ENCODE results near the gene STPG4. TPM values are rescaled to one million over a fixed set of nuclear protein-coding genes. Genes with fewer than 3 reads are reported as not detected.
A peak's percentile ranks its signal among the peaks of the same experiment; 100 is the strongest.

STPG4 gene
- total RNA-seq, 4 donors from 2014 or later, result 1.7 to 5.8 TPM; not detected in 2

DNA sequence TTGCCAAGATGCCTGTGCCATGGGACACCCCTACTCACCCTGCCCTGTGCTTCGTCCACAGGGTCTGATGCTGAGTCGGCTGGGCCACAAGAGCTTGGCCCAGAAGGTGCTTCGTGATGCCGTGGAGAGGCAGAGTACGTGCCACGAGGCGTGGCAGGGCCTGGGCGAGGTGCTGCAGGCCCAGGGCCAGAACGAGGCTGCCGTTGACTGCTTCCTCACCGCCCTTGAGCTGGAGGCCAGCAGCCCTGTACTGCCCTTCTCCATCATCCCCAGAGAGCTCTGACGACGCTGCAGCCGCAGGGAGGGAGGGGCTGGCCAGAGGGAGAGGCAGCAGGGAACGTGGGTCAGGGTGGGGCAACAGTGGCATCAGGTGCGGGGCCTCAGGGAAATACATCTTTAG lies 81.5 kb downstream of the STPG4 start:
- Histone ChIP-seq H3K9me3 (no peaks in the 10 kb centered on the region), H3K27ac (peak overlapping the region; percentile 67 to 91 (median 78)), H3K4me1 (peaks cover 19 to 64% (median 38%) of the 10 kb centered on the region in 4 donors), H3K4me3 (no peak overlapping the region), H3K27me3 (no peaks in the 10 kb centered on the region), H3K36me3 (no peaks in the 10 kb centered on the region)
- TF ChIP-seq, protein P1, sequence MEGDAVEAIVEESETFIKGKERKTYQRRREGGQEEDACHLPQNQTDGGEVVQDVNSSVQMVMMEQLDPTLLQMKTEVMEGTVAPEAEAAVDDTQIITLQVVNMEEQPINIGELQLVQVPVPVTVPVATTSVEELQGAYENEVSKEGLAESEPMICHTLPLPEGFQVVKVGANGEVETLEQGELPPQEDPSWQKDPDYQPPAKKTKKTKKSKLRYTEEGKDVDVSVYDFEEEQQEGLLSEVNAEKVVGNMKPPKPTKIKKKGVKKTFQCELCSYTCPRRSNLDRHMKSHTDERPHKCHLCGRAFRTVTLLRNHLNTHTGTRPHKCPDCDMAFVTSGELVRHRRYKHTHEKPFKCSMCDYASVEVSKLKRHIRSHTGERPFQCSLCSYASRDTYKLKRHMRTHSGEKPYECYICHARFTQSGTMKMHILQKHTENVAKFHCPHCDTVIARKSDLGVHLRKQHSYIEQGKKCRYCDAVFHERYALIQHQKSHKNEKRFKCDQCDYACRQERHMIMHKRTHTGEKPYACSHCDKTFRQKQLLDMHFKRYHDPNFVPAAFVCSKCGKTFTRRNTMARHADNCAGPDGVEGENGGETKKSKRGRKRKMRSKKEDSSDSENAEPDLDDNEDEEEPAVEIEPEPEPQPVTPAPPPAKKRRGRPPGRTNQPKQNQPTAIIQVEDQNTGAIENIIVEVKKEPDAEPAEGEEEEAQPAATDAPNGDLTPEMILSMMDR (IDR thresholded peaks at IDR 0.05), result no peak
- TF ChIP-seq POLR2A (IDR thresholded peaks at IDR 0.05), result no peak
- peak in 1 of 3 donors; percentile 71 for DNase-seq

DNA sequence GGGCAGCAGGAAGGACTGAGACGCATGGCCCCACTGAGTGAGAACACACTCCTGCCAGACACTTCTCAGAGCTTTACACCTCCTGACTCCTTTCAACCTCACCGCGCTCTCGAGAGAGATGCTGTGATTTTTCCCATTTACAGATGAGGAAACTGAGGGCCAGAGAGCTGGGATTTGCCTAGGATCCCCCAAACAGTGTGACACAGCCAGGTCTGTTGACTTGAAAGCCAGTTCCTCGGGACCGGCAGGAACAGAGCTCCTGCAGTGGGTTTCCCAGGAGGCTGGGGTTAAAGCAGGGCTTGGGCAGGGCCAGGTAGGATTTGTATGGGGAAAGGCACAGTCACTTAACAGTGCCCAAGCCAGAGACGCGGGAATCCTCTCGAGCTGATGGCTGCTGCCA lies 81.9 kb downstream of the STPG4 start:
- TF ChIP-seq POLR2A (IDR thresholded peaks at IDR 0.05), result no peak
- TF ChIP-seq, protein P1 (IDR thresholded peaks at IDR 0.05), result no peak
- no peak overlapping the region for H3K4me3 ChIP-seq
- H3K27ac ChIP-seq, result peak overlapping the region; percentile 67 to 91 (median 78)
- H3K9me3 ChIP-seq, result no peaks in the 10 kb centered on the region
- peaks cover 17 to 64% (median 38%) of the 10 kb centered on the region in 4 donors for H3K4me1 ChIP-seq
- no peaks in the 10 kb centered on the region for H3K27me3 ChIP-seq
- no peaks in the 10 kb centered on the region for H3K36me3 ChIP-seq
- no peak for DNase-seq

DNA sequence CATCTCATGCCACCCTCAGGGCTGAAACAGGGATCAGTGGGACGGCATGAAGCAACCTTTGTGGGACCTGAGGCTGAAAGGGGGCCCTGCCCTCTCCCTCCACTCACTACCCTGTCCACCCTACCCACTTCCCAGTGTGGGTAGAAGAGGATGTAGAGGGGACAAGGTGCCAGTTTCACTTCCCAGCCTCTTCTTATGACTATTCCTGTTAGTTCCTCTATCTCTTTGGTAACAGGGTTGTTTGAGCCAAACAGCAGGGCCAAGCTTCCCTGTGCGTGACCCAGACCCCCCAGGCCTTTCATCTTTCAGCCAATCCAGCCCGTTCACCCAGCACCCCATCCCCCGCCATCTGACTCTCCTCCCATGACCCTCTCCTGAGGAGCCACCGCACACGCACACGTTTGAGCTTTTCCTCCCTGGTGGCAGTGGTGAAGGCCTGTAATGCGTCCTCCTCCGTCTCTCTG lies 82.3 kb downstream of the STPG4 start:
- Histone ChIP-seq H3K36me3 (no peaks in the 10 kb centered on the region), H3K9me3 (no peaks in the 10 kb centered on the region), H3K4me3 (no peak overlapping the region), H3K27ac (peak overlapping the region; percentile 67 to 91 (median 78)), H3K4me1 (peaks cover 17 to 68% (median 38%) of the 10 kb centered on the region in 4 donors), H3K27me3 (no peaks in the 10 kb centered on the region)
- DNase-seq, result peak in 2 of 3 donors; percentile 49 to 70
- TF ChIP-seq POLR2A (IDR thresholded peaks at IDR 0.05), result no peak
- TF ChIP-seq, protein P1 (IDR thresholded peaks at IDR 0.05), result no peak

DNA sequence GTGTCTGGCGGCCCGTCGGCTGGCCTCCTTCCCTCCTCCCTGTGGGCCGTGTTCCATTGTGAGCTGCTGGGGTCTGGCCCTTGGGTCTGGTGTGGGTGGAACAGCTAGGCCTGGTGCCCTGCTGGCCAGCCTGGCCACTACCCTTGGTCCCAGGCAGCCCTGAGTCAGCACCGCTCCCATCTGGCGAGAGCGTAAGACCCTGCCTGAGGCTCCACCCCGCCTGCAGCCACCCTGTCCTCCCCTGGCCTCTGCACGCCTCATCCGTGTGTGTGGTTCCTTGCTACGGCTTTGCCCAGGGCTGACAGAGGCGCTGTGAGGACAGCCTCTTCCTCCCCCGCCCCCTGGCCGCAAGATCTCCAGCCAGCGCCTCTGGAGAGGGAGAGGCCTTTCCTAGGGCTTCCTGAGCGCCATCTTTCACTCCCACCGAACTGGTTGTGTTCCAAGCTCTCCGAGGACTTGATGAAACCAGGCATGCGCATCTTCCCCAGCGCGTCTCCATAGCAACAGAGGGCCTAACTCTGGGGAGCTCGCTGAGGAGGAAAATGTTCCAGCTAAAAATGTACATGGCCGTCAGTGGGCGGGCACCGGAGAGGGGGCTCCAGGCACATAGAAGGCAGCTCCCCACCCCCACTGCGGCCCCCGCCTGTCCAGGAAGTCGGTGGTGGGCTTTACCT lies 83.0 kb downstream of the STPG4 start:
- peaks cover 17 to 68% (median 38%) of the 10 kb centered on the region in 4 donors for H3K4me1 ChIP-seq
- H3K27ac ChIP-seq, result peak overlapping the region; percentile 67 to 91 (median 78)
- H3K27me3 ChIP-seq, result no peaks in the 10 kb centered on the region
- no peaks in the 10 kb centered on the region for H3K9me3 ChIP-seq
- TF ChIP-seq, protein P1 (IDR thresholded peaks at IDR 0.05), result peak in 2 of 6 experiments; percentile 4 to 5
- no peak for TF ChIP-seq POLR2A (IDR thresholded peaks at IDR 0.05)
- DNase-seq, result peak in 1 of 3 donors; percentile 73
- peaks cover 0 to under 1% (median 0%) of the 10 kb centered on the region in 3 donors for H3K36me3 ChIP-seq
- no peak overlapping the region for H3K4me3 ChIP-seq

DNA sequence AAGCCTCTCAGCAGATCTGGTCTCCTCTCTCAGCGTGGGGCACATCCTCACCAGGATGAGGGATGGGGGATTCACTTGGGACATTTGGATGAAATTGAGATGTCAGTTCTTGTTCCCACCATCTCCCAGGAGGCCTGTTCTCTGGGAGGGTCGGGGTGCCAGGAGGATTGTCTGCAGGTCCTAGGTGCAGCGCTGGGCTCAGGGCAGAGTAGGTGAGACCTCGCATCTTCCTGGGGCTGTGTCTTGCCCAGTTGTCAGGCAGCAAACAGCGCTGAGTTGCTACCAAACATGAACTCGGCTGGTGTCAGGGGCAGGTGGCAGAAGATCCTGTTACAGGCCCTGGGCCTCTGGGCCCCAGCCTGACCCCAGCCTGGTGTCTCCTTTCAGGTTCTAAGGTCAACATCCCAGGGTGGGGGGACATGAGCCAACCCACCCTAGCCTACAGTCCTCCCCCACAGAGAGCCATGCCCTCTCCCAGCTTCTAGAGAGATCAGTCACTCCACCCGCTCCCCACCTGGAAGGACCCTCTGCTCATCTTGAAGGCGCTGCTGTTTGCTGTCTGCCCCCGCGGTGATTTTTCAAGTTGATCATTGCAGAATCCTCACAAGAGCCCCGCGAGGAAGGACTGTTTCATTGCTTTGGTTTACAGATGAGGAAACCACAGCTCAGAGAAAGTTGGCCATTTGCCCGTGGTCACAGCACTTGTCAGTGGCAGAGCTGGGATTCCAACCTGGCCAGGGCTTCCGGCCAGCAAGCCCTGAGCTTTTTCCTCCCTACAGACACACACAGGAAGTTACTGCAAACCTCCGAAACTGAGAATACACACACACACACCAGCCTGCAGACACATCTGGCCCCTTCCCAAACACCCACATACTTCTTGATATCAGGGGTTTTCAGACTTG lies 83.9 kb downstream of the STPG4 start:
- Histone ChIP-seq H3K36me3 (peaks cover 0 to 5% (median 0%) of the 10 kb centered on the region in 3 donors), H3K4me1 (peaks cover 17 to 63% (median 38%) of the 10 kb centered on the region in 4 donors), H3K27me3 (no peaks in the 10 kb centered on the region), H3K27ac (peak overlapping the region; percentile 67 to 91 (median 78)), H3K9me3 (no peaks in the 10 kb centered on the region), H3K4me3 (no peak overlapping the region)
- peak in 2 of 3 donors; percentile 67 to 85 for DNase-seq
- TF ChIP-seq POLR2A (IDR thresholded peaks at IDR 0.05), result no peak
- TF ChIP-seq, protein P1 (IDR thresholded peaks at IDR 0.05), result no peak

Measured in Peyer's patch (tissue), 4 donors.